Subcutaneous abdominal adipose tissue (tissue), 5 donors: ENCODE results near the gene NDUFA8.

ENCODE experiments used
- H3K27ac ChIP-seq: one replicate; pipeline ENCODE4 v1.7.0; 2013; ENCODE audit warnings: low read depth, mild to moderate bottlenecking, inconsistent platforms, low read length, moderate library complexity
- H3K27me3 ChIP-seq, 5 donors: one replicate each; pipeline ENCODE4 v1.7.0; 2013; ENCODE audit warnings: low read length in 5 of 5, inconsistent platforms in 1 of 5; ENCODE audit not compliant: control insufficient read depth in 5 of 5, insufficient read depth in 4 of 5
- H3K36me3 ChIP-seq, 5 donors: one replicate each; pipeline ENCODE4 v1.7.0; 2013; ENCODE audit warnings: low read length in 5 of 5; ENCODE audit not compliant: control insufficient read depth in 5 of 5, insufficient read depth in 5 of 5
- H3K4me1 ChIP-seq, 5 donors: one replicate each; pipeline ENCODE4 v1.7.0; 2013; ENCODE audit warnings: low read length in 5 of 5, mild to moderate bottlenecking in 3 of 5, moderate library complexity in 1 of 5; ENCODE audit not compliant: control insufficient read depth in 5 of 5, insufficient read depth in 5 of 5
- H3K4me3 ChIP-seq, 5 donors: one replicate each; pipeline ENCODE4 v1.7.0; 2013; ENCODE audit warnings: low read length in 5 of 5, low read depth in 1 of 5
- H3K9ac ChIP-seq, 5 donors: one replicate each; pipeline ENCODE4 v1.7.0; 2013; ENCODE audit warnings: low read length in 5 of 5, mild to moderate bottlenecking in 4 of 5, moderate library complexity in 3 of 5
- H3K9me3 ChIP-seq, 5 donors: one replicate each; pipeline ENCODE4 v1.7.0; 2013; ENCODE audit warnings: low read length in 5 of 5; ENCODE audit not compliant: control insufficient read depth in 5 of 5
- donor health status: healthy.
- donor health status: healthy.
- donor health status: healthy.
- donor health status: healthy.
- donor health status: healthy.

The NDUFA8 gene

DNA sequence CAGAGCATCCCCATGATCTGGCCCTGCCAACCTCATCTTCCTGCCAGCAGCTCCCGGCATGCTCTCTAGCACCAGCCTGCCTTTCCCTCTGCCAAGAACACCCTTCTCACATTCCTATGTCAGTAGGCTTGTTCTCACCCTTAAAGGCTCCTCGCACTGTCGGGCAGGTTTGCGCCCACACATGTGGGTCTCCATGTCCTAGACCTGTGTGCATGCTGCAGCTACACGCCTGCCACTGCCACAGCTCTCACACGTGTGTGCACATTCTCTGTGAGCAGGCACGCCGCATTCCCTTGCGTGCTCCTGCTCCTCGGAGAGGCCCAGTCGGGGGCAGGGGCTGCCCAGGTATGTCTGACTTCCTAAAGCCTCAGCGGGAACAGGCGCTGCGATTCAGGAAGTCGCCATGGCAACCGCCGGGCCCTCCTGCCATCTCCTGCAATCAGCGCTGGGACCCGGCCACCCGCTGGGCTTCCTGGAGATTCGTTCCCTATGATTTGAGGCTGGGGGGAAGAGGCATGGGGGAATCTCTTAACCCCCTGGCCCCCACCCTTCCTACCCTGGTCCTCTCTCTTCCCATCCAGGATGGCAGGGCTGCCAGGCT is 28.1 kb downstream of the NDUFA8 start:
- peaks cover 0 to 63% (median 18%) of the 10 kb centered on the region in 5 donors for H3K4me1 ChIP-seq

DNA sequence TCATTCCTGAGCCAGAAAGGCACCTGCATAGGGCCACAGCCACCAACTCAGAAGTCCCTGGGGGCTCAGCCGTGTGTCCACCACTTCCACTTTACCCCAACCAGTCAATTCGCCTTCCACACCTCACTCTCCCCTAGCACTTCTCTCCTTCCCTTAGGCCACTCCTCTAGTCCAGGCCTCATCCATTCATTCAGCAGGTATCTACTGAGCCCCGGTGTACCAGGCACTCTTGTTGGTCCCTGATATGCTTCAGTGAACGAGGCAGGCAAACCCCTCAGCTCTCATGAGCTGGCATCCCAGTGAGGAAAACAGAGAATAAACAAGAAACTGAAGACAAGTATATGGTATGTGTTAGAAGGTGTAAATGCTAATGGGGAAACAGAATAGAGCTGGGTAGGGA is 28.7 kb downstream of the NDUFA8 start:
- Histone ChIP-seq H3K27ac (no peak overlapping the region), H3K4me1 (peaks cover 0 to 69% (median 24%) of the 10 kb centered on the region in 5 donors), H3K4me3 (no peak overlapping the region), H3K9me3 (no peaks in the 10 kb centered on the region), H3K36me3 (no peaks in the 10 kb centered on the region), H3K27me3 (peaks cover 16 to 33% (median 24%) of the 10 kb centered on the region in 5 donors), H3K9ac (no peak overlapping the region)

More for the DNA sequence above, 28.1 kb downstream of the NDUFA8 start:
- Histone ChIP-seq H3K27me3 (peaks cover 10 to 27% (median 17%) of the 10 kb centered on the region in 5 donors), H3K36me3 (no peaks in the 10 kb centered on the region), H3K4me3 (no peak overlapping the region), H3K9ac (no peak overlapping the region), H3K27ac (no peak overlapping the region), H3K9me3 (no peaks in the 10 kb centered on the region)

GRCh38 chr9:122129969-122130368 is 29.6 kb downstream of the NDUFA8 start:
- no peak overlapping the region for H3K4me3 ChIP-seq
- no peaks in the 10 kb centered on the region for H3K9me3 ChIP-seq
- no peaks in the 10 kb centered on the region for H3K36me3 ChIP-seq
- peaks cover 0 to 74% (median 29%) of the 10 kb centered on the region in 5 donors for H3K4me1 ChIP-seq
- H3K27me3 ChIP-seq = peaks cover 20 to 39% (median 29%) of the 10 kb centered on the region in 5 donors
- H3K9ac ChIP-seq = no peak overlapping the region
- H3K27ac ChIP-seq = no peak overlapping the region

GRCh38 chr9:122128969-122129343 is 30.6 kb downstream of the NDUFA8 start:
- H3K9ac ChIP-seq = no peak overlapping the region
- no peak overlapping the region for H3K27ac ChIP-seq
- peaks cover 20 to 39% (median 29%) of the 10 kb centered on the region in 5 donors for H3K27me3 ChIP-seq
- no peaks in the 10 kb centered on the region for H3K36me3 ChIP-seq
- peaks cover 0 to 64% (median 25%) of the 10 kb centered on the region in 5 donors for H3K4me1 ChIP-seq
- no peak overlapping the region for H3K4me3 ChIP-seq
- H3K9me3 ChIP-seq = no peaks in the 10 kb centered on the region

- Histone ChIP-seq H3K9ac (no peak overlapping the region), H3K9me3 (no peaks in the 10 kb centered on the region), H3K4me1 (peaks cover 0 to 58% (median 25%) of the 10 kb centered on the region in 5 donors), H3K27ac (no peak overlapping the region), H3K36me3 (no peaks in the 10 kb centered on the region), H3K27me3 (peaks cover 20 to 37% (median 29%) of the 10 kb centered on the region in 5 donors), H3K4me3 (no peak overlapping the region)
Observed at GRCh38 chr9:122128007-122128968, 31.3 kb downstream of the NDUFA8 start.

- Histone ChIP-seq H3K9me3 (no peaks in the 10 kb centered on the region), H3K36me3 (no peaks in the 10 kb centered on the region), H3K4me3 (no peak overlapping the region), H3K9ac (no peak overlapping the region), H3K27ac (no peak overlapping the region), H3K27me3 (peaks cover 20 to 37% (median 34%) of the 10 kb centered on the region in 5 donors), H3K4me1 (peaks cover 0 to 49% (median 25%) of the 10 kb centered on the region in 5 donors)
Observed at GRCh38 chr9:122127396-122127798, 32.2 kb downstream of the NDUFA8 start.

DNA sequence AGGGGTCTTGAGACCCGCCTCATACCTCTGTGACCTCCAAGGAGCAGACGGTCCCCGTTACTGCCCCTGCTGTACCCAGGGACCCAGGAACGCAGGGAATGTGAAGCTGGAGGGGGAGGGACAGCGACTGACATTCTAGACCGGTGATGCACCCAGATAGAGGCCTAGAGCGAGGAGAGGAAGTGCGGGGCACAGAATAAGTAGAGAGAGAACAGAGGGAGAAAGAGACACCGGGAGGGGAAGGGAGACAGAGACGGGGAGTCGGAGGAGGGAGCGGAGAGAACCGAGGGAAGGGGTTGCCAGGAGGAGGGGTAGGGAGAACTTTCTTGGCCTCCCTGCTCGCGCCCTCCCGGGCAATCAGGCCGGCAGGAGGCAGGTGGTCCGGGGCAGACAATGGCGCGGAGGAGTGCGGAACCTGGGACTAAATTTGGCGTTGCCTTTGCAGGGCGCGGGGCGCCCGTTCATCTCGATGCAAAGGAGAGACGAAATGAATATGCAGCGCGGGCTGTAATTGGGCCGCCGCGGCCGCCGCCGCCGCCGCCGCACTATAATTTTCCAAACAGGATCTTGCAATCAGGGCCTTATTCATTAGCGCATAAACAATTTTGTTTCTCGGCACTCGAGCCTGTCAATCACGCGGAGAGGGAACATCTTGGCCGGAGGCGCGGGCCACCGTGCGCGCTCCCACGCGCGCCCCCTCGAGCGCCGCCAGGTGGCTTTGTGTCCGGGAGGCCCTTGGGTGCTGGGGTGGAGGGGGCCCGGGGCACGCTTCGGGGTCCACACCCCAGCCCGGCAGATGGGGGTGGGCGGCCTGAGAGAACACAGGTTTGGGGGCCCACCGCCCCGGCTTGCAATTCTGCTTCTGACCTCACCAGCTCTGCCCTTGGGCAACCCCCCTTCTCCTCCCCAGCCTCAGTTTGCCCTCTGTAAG is 33.0 kb downstream of the NDUFA8 start:
- peaks cover 0 to 41% (median 22%) of the 10 kb centered on the region in 5 donors for H3K4me1 ChIP-seq
- no peak overlapping the region for H3K27ac ChIP-seq
- no peaks in the 10 kb centered on the region for H3K9me3 ChIP-seq
- peak overlapping the region in 1 of 5 donors; percentile 19 for H3K9ac ChIP-seq
- peak overlapping the region in 2 of 5 donors; percentile 7 to 14 for H3K4me3 ChIP-seq
- H3K36me3 ChIP-seq = no peaks in the 10 kb centered on the region
- H3K27me3 ChIP-seq = peaks cover 20 to 34% (median 31%) of the 10 kb centered on the region in 5 donors

- Histone ChIP-seq H3K9ac (no peak overlapping the region), H3K9me3 (no peaks in the 10 kb centered on the region), H3K27ac (no peak overlapping the region), H3K36me3 (no peaks in the 10 kb centered on the region), H3K4me3 (peak overlapping the region in 1 of 5 donors; percentile 7), H3K4me1 (peaks cover 0 to 35% (median 18%) of the 10 kb centered on the region in 5 donors), H3K27me3 (peaks cover 15 to 29% (median 25%) of the 10 kb centered on the region in 5 donors)
Observed at GRCh38 chr9:122125509-122126330, 33.9 kb downstream of the NDUFA8 start.

- Histone ChIP-seq H3K9me3 (no peaks in the 10 kb centered on the region), H3K27me3 (peaks cover 15 to 29% (median 25%) of the 10 kb centered on the region in 5 donors), H3K27ac (no peak overlapping the region), H3K4me3 (no peak overlapping the region), H3K4me1 (peaks cover 0 to 35% (median 18%) of the 10 kb centered on the region in 5 donors), H3K9ac (no peak overlapping the region), H3K36me3 (no peaks in the 10 kb centered on the region)
Observed at GRCh38 chr9:122125158-122125508, 34.4 kb downstream of the NDUFA8 start.
